Panc1 (cell line): ENCODE measurements around the gene MSN. TPM values are rescaled to one million over a fixed set of nuclear protein-coding genes. Genes with fewer than 3 reads are reported as not detected.

ENCODE experiments used
- ATAC-seq: fragments of 200-7000 bp; cut with Tn5 transposase; 2 replicates; pipeline ENCODE4 v1.9.1; 2020; ENCODE audit warnings: mild to moderate bottlenecking, moderate library complexity
- BruUV-seq: library from RNA; stranded (reverse); fragments of 400-500 nt; replicated peaks from 2 replicates; lab custom pipeline; 2021; lab: Mats Ljungman, UMichigan
- CTCF ChIA-PET: fragments of 300-600 bp; sonication (Branson Sonifier 250); formaldehyde crosslinking; loops from one replicate; lab custom pipeline; 2022; ENCODE audit warnings: antibody characterized with exemption; lab: Charles Lee
- POLR2A ChIA-PET: fragments of 300-600 bp; sonication (Branson Sonifier 250); formaldehyde crosslinking; loops from one replicate; lab custom pipeline; 2022; ENCODE audit warnings: antibody characterized with exemption; lab: Charles Lee
- DNase-seq: peaks from one replicate; pipeline ENCODE4 v3.0.0-alpha.2; 2010; ENCODE audit warnings: low read depth, low spot score
- H3K27ac ChIP-seq: 2 replicates; pipeline ENCODE4 v1.5.1; 2011; ENCODE audit warnings: mild to moderate bottlenecking, low read length, inconsistent platforms
- H3K27me3 ChIP-seq: fragments of 200-500 bp; sonication (Bioruptor generic); 2 replicates; pipeline ENCODE4 v1.6.0; 2014; ENCODE audit warnings: low read length, inconsistent platforms; ENCODE audit not compliant: control insufficient read depth, insufficient read depth
- H3K36me3 ChIP-seq: fragments of 200-500 bp; sonication (Bioruptor generic); 2 replicates; pipeline ENCODE4 v1.5.1; 2014; ENCODE audit warnings: inconsistent platforms, mild to moderate bottlenecking, low read length, moderate library complexity; ENCODE audit not compliant: control insufficient read depth, insufficient read depth
- H3K4me1 ChIP-seq: 2 replicates; pipeline ENCODE4 v1.5.1; 2011; ENCODE audit warnings: inconsistent platforms, mild to moderate bottlenecking, low read length, moderate library complexity; ENCODE audit not compliant: control insufficient read depth, insufficient read depth
- H3K4me3 ChIP-seq, 2 experiments: 2 replicates each; pipeline ENCODE4 v1.5.1; 2011 to 2012; ENCODE audit warnings: low read depth in 2 of 2, low read length in 2 of 2, mild to moderate bottlenecking in 2 of 2, inconsistent platforms in 1 of 2, moderate library complexity in 1 of 2
- H3K9me3 ChIP-seq: fragments of 200-500 bp; sonication (Bioruptor generic); 2 replicates; pipeline ENCODE4 v1.5.1; 2014; ENCODE audit warnings: low read depth, mild to moderate bottlenecking, inconsistent platforms, low read length, moderate library complexity; ENCODE audit not compliant: control insufficient read depth, insufficient read depth
- CTCF ChIP-seq: fragments of 450-650 bp; IDR thresholded peaks from 2 replicates; pipeline ENCODE4 v1.5.1; 2017; ENCODE audit warnings: mild to moderate bottlenecking
- POLR2AphosphoS5 ChIP-seq: IDR thresholded peaks from 2 replicates; pipeline ENCODE4 v1.6.1; 2012; ENCODE audit warnings: mild to moderate bottlenecking, low read depth, low read length, moderate library complexity
- REST ChIP-seq, 2 experiments: IDR thresholded peaks; 2 replicates each; pipeline ENCODE4 v1.6.1; 2011 to 2012; ENCODE audit warnings: low read depth in 2 of 2, control low read depth in 1 of 2, low read length in 1 of 2, mild to moderate bottlenecking in 1 of 2, moderate library complexity in 1 of 2; ENCODE audit not compliant: insufficient read depth in 1 of 2
- SIN3A ChIP-seq: IDR thresholded peaks from 2 replicates; pipeline ENCODE4 v1.6.1; 2012; ENCODE audit warnings: low read depth, mild to moderate bottlenecking, low read length, moderate library complexity, borderline replicate concordance; ENCODE audit not compliant: insufficient read depth
- TCF7L2 ChIP-seq: IDR thresholded peaks from 2 replicates; pipeline ENCODE4 v1.6.1; 2011; ENCODE audit warnings: mild to moderate bottlenecking, low read depth, low read length, inconsistent platforms
- in situ Hi-C: cut with HindIII; loops from 2 replicates; pipeline ENCODE4 v1.10.0; 2016; ENCODE audit warnings: low sequenced_read_pairs, low pct_unique_long_range_greater_than_20kb
- intact Hi-C: fragments of 100-400 bp; cut with micrococcal nuclease; formaldehyde crosslinking; loops from one replicate; pipeline ENCODE4 v1.10.0; 2022; ENCODE audit not compliant: unreplicated experiment
- total RNA-seq: library from RNA; stranded (reverse); gene quantifications from one replicate; pipeline ENCODE4 v1.2.1, GENCODE V29; 2021; ENCODE audit not compliant: unreplicated experiment

MSN gene
- total RNA-seq, 1 experiment from 2014 or later = 185 TPM

GRCh38 chrX:65751519-65751918, 84.1 kb downstream of the MSN start:
- in situ Hi-C loops = no loop called here
- no peak for DNase-seq
- H3K27me3 ChIP-seq = no peaks in the 10 kb centered on the region
- intact Hi-C loops = loop anchor here (10.0 kb wide), 1 partner anchor 233 kb away; no protein-coding TSS in a partner anchor
- H3K9me3 ChIP-seq = no peaks in the 10 kb centered on the region
- no peak overlapping the region for H3K27ac ChIP-seq
- no TSS peak for BruUV-seq
- no peaks in the 10 kb centered on the region for H3K4me1 ChIP-seq
- POLR2A ChIA-PET = no interaction called here
- CTCF ChIA-PET = no interaction called here
- no peak for TF ChIP-seq REST (IDR thresholded peaks at IDR 0.05; ENCODE audit: insufficient read depth in 1 of 2, low read depth in 2 of 2, low read length in 1 of 2)
- no peak for TF ChIP-seq CTCF
- TF ChIP-seq TCF7L2 = no peak
- TF ChIP-seq SIN3A = no peak
- no peak for TF ChIP-seq POLR2AphosphoS5
- no peaks in the 10 kb centered on the region for H3K36me3 ChIP-seq
- no peak for ATAC-seq
- no peak overlapping the region for H3K4me3 ChIP-seq

- ChIA-PET POLR2A (no interaction called here), CTCF (no interaction called here)
- Histone ChIP-seq H3K4me1 (no peaks in the 10 kb centered on the region), H3K27ac (no peak overlapping the region), H3K4me3 (no peak overlapping the region), H3K27me3 (no peaks in the 10 kb centered on the region), H3K9me3 (no peaks in the 10 kb centered on the region), H3K36me3 (no peaks in the 10 kb centered on the region)
- intact Hi-C loops (loop anchor here (10.0 kb wide), 1 partner anchor 233 kb away; no protein-coding TSS in a partner anchor), in situ Hi-C loops (no loop called here)
- ATAC-seq = no peak
- no TSS peak for BruUV-seq
- TF ChIP-seq CTCF (no peak), TCF7L2 (no peak), SIN3A (no peak), POLR2AphosphoS5 (no peak), REST (IDR thresholded peaks at IDR 0.05; ENCODE audit: insufficient read depth in 1 of 2, low read depth in 2 of 2, low read length in 1 of 2) (no peak)
- DNase-seq = no peak
Measured at GRCh38 chrX:65752294-65752693, 84.8 kb downstream of the MSN start.
